ENCODE results near the gene ZNF428. TPM values are rescaled to one million over a fixed set of nuclear protein-coding genes. Genes with fewer than 3 reads are reported as not detected.
A peak's percentile ranks its signal among the peaks of the same experiment; 100 is the strongest.

The ZNF428 gene
- polyA plus RNA-seq, 4 donors: 16.8 to 43.2 (median 25.3) TPM

- H3K27me3 ChIP-seq (ENCODE audit: control insufficient read depth in 3 of 3, insufficient read depth in 3 of 3, low read length in 3 of 3): no peaks in the 10 kb centered on the region
- peaks cover 0 to 9% (median 9%) of the 10 kb centered on the region in 3 donors for H3K4me1 ChIP-seq (ENCODE audit: control insufficient read depth in 3 of 3, insufficient read depth in 2 of 3, low read depth in 1 of 3, low read length in 2 of 3)
- H3K36me3 ChIP-seq (ENCODE audit: control insufficient read depth in 3 of 3, insufficient read depth in 2 of 3, low read depth in 1 of 3, low read length in 3 of 3): peaks cover 0 to 6% (median 0%) of the 10 kb centered on the region in 3 donors
- H3K4me3 ChIP-seq (ENCODE audit: low read depth in 1 of 3, low read length in 3 of 3): peak overlapping the region; percentile 71 to 99 (median 77)
- peak overlapping the region; percentile 57 to 99 (median 97) for H3K27ac ChIP-seq (ENCODE audit: low read depth in 1 of 3, low read length in 2 of 3)
- DNase-seq (no peak), FAIRE-seq (no peak)
- 30 to 43% (median 42%) methylated on average over 23 of the region's 23 CpGs for WGBS, 3 donors
- no peaks in the 10 kb centered on the region for H3K9me3 ChIP-seq (ENCODE audit: control insufficient read depth in 2 of 2, insufficient read depth in 1 of 2, low read depth in 1 of 2, low read length in 1 of 2)
These were observed 902 bp upstream of the ZNF428 start for GRCh38 chr19:43620061-43621001.

DNA sequence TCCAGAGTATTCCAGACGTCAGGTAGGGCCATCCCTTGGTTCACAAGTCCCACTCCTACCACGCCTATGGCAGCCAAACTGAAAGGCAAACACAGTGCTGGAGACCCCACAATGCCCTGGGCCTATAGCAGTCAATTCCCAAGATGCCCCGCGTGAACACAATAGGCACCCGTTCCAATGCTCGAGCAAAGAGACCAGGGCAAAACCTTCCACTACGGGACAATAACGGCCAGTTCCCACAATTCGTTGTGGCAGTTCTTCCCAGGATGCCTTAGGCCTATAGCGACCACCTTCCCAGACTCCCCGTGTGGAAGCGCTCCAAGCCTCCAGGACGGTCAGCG is 538 bp downstream of the ZNF428 start:
- Histone ChIP-seq H3K9me3 (ENCODE audit: control insufficient read depth in 2 of 2, insufficient read depth in 1 of 2, low read depth in 1 of 2, low read length in 1 of 2) (no peaks in the 10 kb centered on the region), H3K4me3 (ENCODE audit: low read depth in 1 of 3, low read length in 3 of 3) (peak overlapping the region; percentile 71 to 99 (median 77)), H3K27ac (ENCODE audit: low read depth in 1 of 3, low read length in 2 of 3) (peak overlapping the region; percentile 57 to 99 (median 97)), H3K4me1 (ENCODE audit: control insufficient read depth in 3 of 3, insufficient read depth in 2 of 3, low read depth in 1 of 3, low read length in 2 of 3) (peaks cover 0 to 9% (median 7%) of the 10 kb centered on the region in 3 donors), H3K27me3 (ENCODE audit: control insufficient read depth in 3 of 3, insufficient read depth in 3 of 3, low read length in 3 of 3) (no peaks in the 10 kb centered on the region), H3K36me3 (ENCODE audit: control insufficient read depth in 3 of 3, insufficient read depth in 2 of 3, low read depth in 1 of 3, low read length in 3 of 3) (peaks cover 0 to 10% (median 0%) of the 10 kb centered on the region in 3 donors)
- DNase-seq: no peak
- FAIRE-seq: no peak
- WGBS, 3 donors: 0 to 1% (median 0%) methylated on average over 14 of the region's 14 CpGs

DNA sequence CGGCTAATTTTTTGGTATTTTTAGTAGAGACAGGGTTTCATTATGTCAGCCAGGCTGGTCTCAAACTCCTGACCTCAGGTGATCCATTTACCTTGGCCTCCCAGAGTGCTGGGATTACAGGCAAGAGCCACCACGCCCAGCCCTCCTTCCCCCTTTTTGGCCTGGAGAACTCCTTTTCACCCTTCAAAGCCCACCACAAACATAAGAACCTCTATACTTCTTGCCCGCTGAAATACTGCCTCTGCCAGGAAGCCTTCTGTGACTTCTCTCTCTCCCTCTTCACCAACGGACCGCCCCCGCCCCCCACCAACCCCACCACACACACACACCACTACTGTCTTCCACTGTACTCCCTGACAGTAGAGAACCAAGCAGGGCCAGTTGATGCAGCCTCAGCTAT is 2.5 kb downstream of the ZNF428 start:
- peaks cover 0 to 9% (median 7%) of the 10 kb centered on the region in 3 donors for H3K4me1 ChIP-seq (ENCODE audit: control insufficient read depth in 3 of 3, insufficient read depth in 2 of 3, low read depth in 1 of 3, low read length in 2 of 3)
- H3K4me3 ChIP-seq (ENCODE audit: low read depth in 1 of 3, low read length in 3 of 3): no peak overlapping the region
- 86 to 95% (median 90%) methylated on average over 6 of the region's 6 CpGs for WGBS, 3 donors
- H3K27ac ChIP-seq (ENCODE audit: low read depth in 1 of 3, low read length in 2 of 3): no peak overlapping the region
- FAIRE-seq (no peak), DNase-seq (no peak)
- peaks cover 0 to 23% (median 0%) of the 10 kb centered on the region in 3 donors for H3K36me3 ChIP-seq (ENCODE audit: control insufficient read depth in 3 of 3, insufficient read depth in 2 of 3, low read depth in 1 of 3, low read length in 3 of 3)
- H3K9me3 ChIP-seq (ENCODE audit: control insufficient read depth in 2 of 2, insufficient read depth in 1 of 2, low read depth in 1 of 2, low read length in 1 of 2): no peaks in the 10 kb centered on the region
- no peaks in the 10 kb centered on the region for H3K27me3 ChIP-seq (ENCODE audit: control insufficient read depth in 3 of 3, insufficient read depth in 3 of 3, low read length in 3 of 3)

- Histone ChIP-seq H3K27me3 (ENCODE audit: control insufficient read depth in 3 of 3, insufficient read depth in 3 of 3, low read length in 3 of 3) (no peaks in the 10 kb centered on the region), H3K9me3 (ENCODE audit: control insufficient read depth in 2 of 2, insufficient read depth in 1 of 2, low read depth in 1 of 2, low read length in 1 of 2) (no peaks in the 10 kb centered on the region), H3K27ac (ENCODE audit: low read depth in 1 of 3, low read length in 2 of 3) (no peak overlapping the region), H3K4me3 (ENCODE audit: low read depth in 1 of 3, low read length in 3 of 3) (no peak overlapping the region), H3K4me1 (ENCODE audit: control insufficient read depth in 3 of 3, insufficient read depth in 2 of 3, low read depth in 1 of 3, low read length in 2 of 3) (peaks cover 0 to 9% (median 7%) of the 10 kb centered on the region in 3 donors), H3K36me3 (ENCODE audit: control insufficient read depth in 3 of 3, insufficient read depth in 2 of 3, low read depth in 1 of 3, low read length in 3 of 3) (peaks cover 0 to 29% (median 0%) of the 10 kb centered on the region in 3 donors)
- FAIRE-seq (no peak), DNase-seq (no peak)
- 63 to 85% (median 82%) methylated on average over 1 of the region's 1 CpG for WGBS, 3 donors
These were observed 3.1 kb downstream of the ZNF428 start for GRCh38 chr19:43616306-43616705.

- H3K9me3 ChIP-seq (ENCODE audit: control insufficient read depth in 2 of 2, insufficient read depth in 1 of 2, low read depth in 1 of 2, low read length in 1 of 2): no peaks in the 10 kb centered on the region
- no peak overlapping the region for H3K27ac ChIP-seq (ENCODE audit: low read depth in 1 of 3, low read length in 2 of 3)
- H3K27me3 ChIP-seq (ENCODE audit: control insufficient read depth in 3 of 3, insufficient read depth in 3 of 3, low read length in 3 of 3): no peaks in the 10 kb centered on the region
- H3K4me1 ChIP-seq (ENCODE audit: control insufficient read depth in 3 of 3, insufficient read depth in 2 of 3, low read depth in 1 of 3, low read length in 2 of 3): no peaks in the 10 kb centered on the region
- H3K36me3 ChIP-seq (ENCODE audit: control insufficient read depth in 3 of 3, insufficient read depth in 2 of 3, low read depth in 1 of 3, low read length in 3 of 3): peaks cover 0 to 52% (median 0%) of the 10 kb centered on the region in 3 donors
- no peak for DNase-seq
- WGBS, 3 donors: 96 to 99% (median 97%) methylated on average over 12 of the region's 12 CpGs
- no peak for FAIRE-seq
- H3K4me3 ChIP-seq (ENCODE audit: low read depth in 1 of 3, low read length in 3 of 3): no peak overlapping the region
These were observed 7.1 kb downstream of the ZNF428 start for GRCh38 chr19:43612374-43612773.

GRCh38 chr19:43611788-43612187 is 7.6 kb downstream of the ZNF428 start, which contains the start of gene SRRM5:
Gene SRRM5, plus strand, starts transcription at chr19:43612088. Its CDS starts 34 bp downstream, at chr19:43612122.
- Histone ChIP-seq H3K27ac (ENCODE audit: low read depth in 1 of 3, low read length in 2 of 3) (no peak within 1 kb of the TSS), H3K27me3 (ENCODE audit: control insufficient read depth in 3 of 3, insufficient read depth in 3 of 3, low read length in 3 of 3) (no peaks in the 10 kb centered on the region), H3K36me3 (ENCODE audit: control insufficient read depth in 3 of 3, insufficient read depth in 2 of 3, low read depth in 1 of 3, low read length in 3 of 3) (peaks cover 0 to 57% (median 0%) of the 10 kb centered on the region in 3 donors), H3K4me1 (ENCODE audit: control insufficient read depth in 3 of 3, insufficient read depth in 2 of 3, low read depth in 1 of 3, low read length in 2 of 3) (no peaks in the 10 kb centered on the region), H3K4me3 (ENCODE audit: low read depth in 1 of 3, low read length in 3 of 3) (no peak within 1 kb of the TSS), H3K9me3 (ENCODE audit: control insufficient read depth in 2 of 2, insufficient read depth in 1 of 2, low read depth in 1 of 2, low read length in 1 of 2) (no peaks in the 10 kb centered on the region)
- 94 to 96% (median 95%) methylated on average over 3 of the region's 3 CpGs for WGBS, 3 donors
- FAIRE-seq: no peak
- DNase-seq: no peak

- Histone ChIP-seq H3K4me3 (ENCODE audit: low read depth in 1 of 3, low read length in 3 of 3) (no peak overlapping the region), H3K4me1 (ENCODE audit: control insufficient read depth in 3 of 3, insufficient read depth in 2 of 3, low read depth in 1 of 3, low read length in 2 of 3) (no peaks in the 10 kb centered on the region), H3K27ac (ENCODE audit: low read depth in 1 of 3, low read length in 2 of 3) (no peak overlapping the region), H3K36me3 (ENCODE audit: control insufficient read depth in 3 of 3, insufficient read depth in 2 of 3, low read depth in 1 of 3, low read length in 3 of 3) (peaks cover 0 to 58% (median 0%) of the 10 kb centered on the region in 3 donors), H3K9me3 (ENCODE audit: control insufficient read depth in 2 of 2, insufficient read depth in 1 of 2, low read depth in 1 of 2, low read length in 1 of 2) (no peaks in the 10 kb centered on the region), H3K27me3 (ENCODE audit: control insufficient read depth in 3 of 3, insufficient read depth in 3 of 3, low read length in 3 of 3) (no peaks in the 10 kb centered on the region)
- DNase-seq: no peak
- no peak for FAIRE-seq
- WGBS, 3 donors: 69 to 93% (median 84%) methylated on average over 3 of the region's 3 CpGs
These were observed 8.9 kb downstream of the ZNF428 start for GRCh38 chr19:43610493-43610892.

- Histone ChIP-seq H3K36me3 (ENCODE audit: control insufficient read depth in 3 of 3, insufficient read depth in 2 of 3, low read depth in 1 of 3, low read length in 3 of 3) (peaks cover 0 to 58% (median 0%) of the 10 kb centered on the region in 3 donors), H3K9me3 (ENCODE audit: control insufficient read depth in 2 of 2, insufficient read depth in 1 of 2, low read depth in 1 of 2, low read length in 1 of 2) (no peaks in the 10 kb centered on the region), H3K27ac (ENCODE audit: low read depth in 1 of 3, low read length in 2 of 3) (no peak overlapping the region), H3K27me3 (ENCODE audit: control insufficient read depth in 3 of 3, insufficient read depth in 3 of 3, low read length in 3 of 3) (no peaks in the 10 kb centered on the region), H3K4me3 (ENCODE audit: low read depth in 1 of 3, low read length in 3 of 3) (no peak overlapping the region), H3K4me1 (ENCODE audit: control insufficient read depth in 3 of 3, insufficient read depth in 2 of 3, low read depth in 1 of 3, low read length in 2 of 3) (no peaks in the 10 kb centered on the region)
- no peak for DNase-seq
- FAIRE-seq: no peak
- WGBS, 3 donors: 84 to 94% (median 93%) methylated on average over 7 of the region's 7 CpGs
These were observed 9.6 kb downstream of the ZNF428 start for GRCh38 chr19:43609872-43610271.

Data from small intestine (tissue), 7 donors.